Left lobe of liver (tissue), 2 donors: ENCODE results near the gene LRRN3. TPM values are rescaled to one million over a fixed set of nuclear protein-coding genes. Genes with fewer than 3 reads are reported as not detected.

Source experiments
- ATAC-seq: fragments of 200-7000 bp; cut with Tn5 transposase; one replicate; pipeline ENCODE4 v1.9.1; 2020; ENCODE audit warnings: mild to moderate bottlenecking, moderate library complexity
- DNase-seq: peaks from one replicate; pipeline ENCODE4 v3.0.0-alpha.2; 2020; ENCODE audit warnings: low spot score
- total RNA-seq: library from RNA; stranded (reverse); gene quantifications from one replicate; pipeline ENCODE4 v1.2.1, GENCODE V29; 2021
- donor health status: DM: no; HTN: no; CAD: no; lungs with moderate emphysema.
- donor health status: DM: no; HTN: yes; CAD: no.

The LRRN3 gene
- total RNA-seq, 1 donor from 2014 or later: 0.48 TPM

GRCh38 chr7:111159426-111159825 is 68.5 kb downstream of the LRRN3 start:
- no peak for ATAC-seq
- no peak for DNase-seq

- ATAC-seq (no peak), DNase-seq (no peak)
Measured at GRCh38 chr7:111160297-111160696, 69.4 kb downstream of the LRRN3 start.

GRCh38 chr7:111162692-111163091 is 71.8 kb downstream of the LRRN3 start:
- no peak for ATAC-seq
- DNase-seq: no peak

GRCh38 chr7:111164442-111164841 is 73.5 kb downstream of the LRRN3 start:
- DNase-seq: no peak
- no peak for ATAC-seq

GRCh38 chr7:111168182-111168581 is 77.3 kb downstream of the LRRN3 start:
- DNase-seq: no peak
- ATAC-seq: no peak

GRCh38 chr7:111172564-111173257 is 81.8 kb downstream of the LRRN3 start:
- no peak for ATAC-seq
- no peak for DNase-seq

- no peak for ATAC-seq
- no peak for DNase-seq
Measured at GRCh38 chr7:111173528-111173927, 82.6 kb downstream of the LRRN3 start.

GRCh38 chr7:111173990-111174389 is 83.1 kb downstream of the LRRN3 start:
- ATAC-seq: no peak
- no peak for DNase-seq

GRCh38 chr7:111174510-111174909 is 83.6 kb downstream of the LRRN3 start:
- no peak for ATAC-seq

More at GRCh38 chr7:111174510-111174909, 83.6 kb downstream of the LRRN3 start:
- no peak for DNase-seq
